ENCODE results near the gene NATD1. TPM values are rescaled to one million over a fixed set of nuclear protein-coding genes. Genes with fewer than 3 reads are reported as not detected.

The NATD1 gene
- total and polyA plus RNA-seq, 2 experiments from 2014 or later: 2.1 to 8.1 TPM

- peaks cover 50% of the 10 kb centered on the region for H3K36me3 Mint-ChIP-seq (ENCODE audit: low read depth)
- ATAC-seq (no peak), DNase-seq (ENCODE audit: low spot score) (no peak)
- H3K27ac ChIP-seq (ENCODE audit: low read depth): no peak overlapping the region; the same call in 1 of the 2 replicates
- 0 out of 2 replicates have a peak overlapping the region, but pooled peaks have one; percentile 12 for H3K27ac Mint-ChIP-seq
- H3K27me3 ChIP-seq (ENCODE audit: insufficient read depth): no peaks in the 10 kb centered on the region
- TF ChIP-seq JUNB (IDR thresholded peaks at IDR 0.05; ENCODE audit: unreplicated experiment) (no peak), ZNF331 (CRISPR knock-in tag; IDR thresholded peaks at IDR 0.05; ENCODE audit: low read depth) (no peak), CREB1 (CRISPR knock-in tag; IDR thresholded peaks at IDR 0.05; ENCODE audit: low read depth) (no peak), EZH2phosphoT487 (IDR thresholded peaks at IDR 0.05; ENCODE audit: unreplicated experiment) (no peak), EZH2 (IDR thresholded peaks at IDR 0.05; ENCODE audit: low read depth, unreplicated experiment) (no peak), ZNF114 (CRISPR knock-in tag; IDR thresholded peaks at IDR 0.05) (no peak), REST (IDR thresholded peaks at IDR 0.05; ENCODE audit: unreplicated experiment) (no peak), STAT1 (IDR thresholded peaks at IDR 0.05; ENCODE audit: unreplicated experiment) (no peak), ZNF462 (CRISPR knock-in tag; IDR thresholded peaks at IDR 0.05) (no peak), NANOG (IDR thresholded peaks at IDR 0.05; ENCODE audit: borderline replicate concordance) (no peak), CTCF (conservative IDR thresholded peaks at IDR 0.05; ENCODE audit: low read depth in 2 of 2) (no peak), ETS1 (IDR thresholded peaks at IDR 0.05) (no peak), POLR2AphosphoS5 (IDR thresholded peaks at IDR 0.05; ENCODE audit: low read depth) (no peak)
- H3K79me2 ChIP-seq (replicated peaks; ENCODE audit: insufficient read depth): peaks cover 14% of the 10 kb centered on the region
- 0 out of 2 replicates have a peak, but pooled peaks cover 5% of the 10 kb centered on the region for H3F3A ChIP-seq (replicated peaks; ENCODE audit: low read depth)
- H3K4me2 ChIP-seq: peak overlapping the region; percentile 32; the same call in 1 of the 2 replicates
- H3K4me3 Mint-ChIP-seq: no peak overlapping the region
- peaks cover 9% of the 10 kb centered on the region for H3K27me3 Mint-ChIP-seq (ENCODE audit: insufficient read depth, low read depth, poor library complexity)
- H3K36me3 ChIP-seq (ENCODE audit: insufficient read depth): peaks cover 10% of the 10 kb centered on the region
- no peaks in the 10 kb centered on the region for H3K9me2 ChIP-seq (ENCODE audit: insufficient read depth)
- no peaks in the 10 kb centered on the region for H3K9me3 Mint-ChIP-seq
- H3K4me1 ChIP-seq (ENCODE audit: insufficient read depth): peaks cover 12% of the 10 kb centered on the region
- H3K4me1 Mint-ChIP-seq: peaks cover 18% of the 10 kb centered on the region
- no peak overlapping the region for H2AFZ ChIP-seq
- no peak overlapping the region for H3K4me3 ChIP-seq
- H4K20me1 ChIP-seq (replicated peaks; ENCODE audit: insufficient read depth): peaks cover 9% of the 10 kb centered on the region; the same call in 1 of the 2 replicates
Measured at GRCh38 chr17:21193031-21193430, 60.2 kb downstream of the NATD1 start.

All from GM23338 (cell line).